ENCODE data around the gene CTPS2. TPM values are rescaled to one million over a fixed set of nuclear protein-coding genes. Genes with fewer than 3 reads are reported as not detected.
A peak's percentile ranks its signal among the peaks of the same experiment; 100 is the strongest.
"Not testable (repeated sequence)": the region's sequence is repeated elsewhere in the genome, so short reads cannot be mapped to it uniquely, and the experiment has no call there.

CTPS2 gene
- total RNA-seq, 4 donors from 2014 or later, result 15.9 to 25.0 (median 19.3) TPM

DNA sequence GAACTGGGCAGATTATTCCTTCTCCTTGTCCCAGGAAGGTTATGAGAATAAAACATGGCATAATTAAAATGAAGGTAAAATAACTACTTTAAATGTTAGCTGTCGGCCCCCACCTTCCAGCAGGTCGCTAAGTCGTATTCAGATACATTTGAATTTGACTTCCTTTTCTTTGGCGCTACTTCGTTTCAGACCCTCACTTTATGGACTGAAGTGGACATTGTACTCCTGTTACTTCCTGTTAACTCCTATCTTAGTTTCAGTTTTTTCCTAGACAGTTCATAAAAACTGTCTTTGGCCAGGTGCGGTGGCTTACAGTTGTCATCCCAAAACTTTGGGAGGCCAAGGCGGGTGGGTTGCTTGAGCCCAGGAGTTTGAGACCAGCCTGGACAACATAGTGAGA lies 12.6 kb upstream of the CTPS2 start:
- TF ChIP-seq POLR2A (IDR thresholded peaks at IDR 0.05), result no peak
- TF ChIP-seq, protein P1, sequence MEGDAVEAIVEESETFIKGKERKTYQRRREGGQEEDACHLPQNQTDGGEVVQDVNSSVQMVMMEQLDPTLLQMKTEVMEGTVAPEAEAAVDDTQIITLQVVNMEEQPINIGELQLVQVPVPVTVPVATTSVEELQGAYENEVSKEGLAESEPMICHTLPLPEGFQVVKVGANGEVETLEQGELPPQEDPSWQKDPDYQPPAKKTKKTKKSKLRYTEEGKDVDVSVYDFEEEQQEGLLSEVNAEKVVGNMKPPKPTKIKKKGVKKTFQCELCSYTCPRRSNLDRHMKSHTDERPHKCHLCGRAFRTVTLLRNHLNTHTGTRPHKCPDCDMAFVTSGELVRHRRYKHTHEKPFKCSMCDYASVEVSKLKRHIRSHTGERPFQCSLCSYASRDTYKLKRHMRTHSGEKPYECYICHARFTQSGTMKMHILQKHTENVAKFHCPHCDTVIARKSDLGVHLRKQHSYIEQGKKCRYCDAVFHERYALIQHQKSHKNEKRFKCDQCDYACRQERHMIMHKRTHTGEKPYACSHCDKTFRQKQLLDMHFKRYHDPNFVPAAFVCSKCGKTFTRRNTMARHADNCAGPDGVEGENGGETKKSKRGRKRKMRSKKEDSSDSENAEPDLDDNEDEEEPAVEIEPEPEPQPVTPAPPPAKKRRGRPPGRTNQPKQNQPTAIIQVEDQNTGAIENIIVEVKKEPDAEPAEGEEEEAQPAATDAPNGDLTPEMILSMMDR (IDR thresholded peaks at IDR 0.05), result no peak
- DNase-seq, result no peak
- no peaks in the 10 kb centered on the region for H3K27me3 ChIP-seq
- H3K9me3 ChIP-seq, result no peaks in the 10 kb centered on the region
- H3K4me3 ChIP-seq (replicated peaks in 1 of 3), result no peak overlapping the region
- H3K27ac ChIP-seq, result no peak overlapping the region
- 91 to 94% methylated on average over 7 of the region's 7 CpGs for WGBS, 2 donors
- intact Hi-C loops (cut with DNase I), result no loop called here
- no peaks in the 10 kb centered on the region for H3K36me3 ChIP-seq
- peaks cover 9 to 12% of the 10 kb centered on the region in 2 donors for H3K4me1 ChIP-seq

DNA sequence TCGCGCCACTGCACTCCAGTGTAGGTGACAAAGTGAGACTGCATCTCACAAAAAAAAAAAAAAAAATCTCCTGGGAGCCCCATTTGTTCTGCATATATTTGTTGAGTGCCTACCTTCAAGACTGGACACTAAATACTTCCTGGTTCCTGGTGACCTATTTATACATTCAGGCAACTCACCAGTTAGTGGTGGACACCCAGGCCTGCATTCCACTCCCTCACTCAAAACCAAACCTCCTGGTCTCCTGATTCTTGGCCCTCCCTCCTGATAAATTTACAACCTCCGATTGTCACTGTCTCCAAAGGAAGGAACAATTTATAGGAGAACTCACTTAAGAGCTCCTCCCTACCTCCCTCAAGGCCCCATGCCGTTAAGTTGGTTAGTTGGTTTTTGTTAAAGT lies 10.0 kb upstream of the CTPS2 start:
- no peak overlapping the region for H3K4me3 ChIP-seq (replicated peaks in 1 of 3)
- H3K4me1 ChIP-seq, result peaks cover 9 to 12% of the 10 kb centered on the region in 2 donors
- no peak for TF ChIP-seq POLR2A (IDR thresholded peaks at IDR 0.05)
- TF ChIP-seq, protein P1 (IDR thresholded peaks at IDR 0.05), result no peak
- no peaks in the 10 kb centered on the region for H3K36me3 ChIP-seq
- no peak overlapping the region for H3K27ac ChIP-seq
- DNase-seq, result no peak
- intact Hi-C loops (cut with DNase I), result no loop called here
- 91 to 94% methylated on average over 4 of the region's 4 CpGs for WGBS, 2 donors
- H3K9me3 ChIP-seq, result no peaks in the 10 kb centered on the region
- no peaks in the 10 kb centered on the region for H3K27me3 ChIP-seq

DNA sequence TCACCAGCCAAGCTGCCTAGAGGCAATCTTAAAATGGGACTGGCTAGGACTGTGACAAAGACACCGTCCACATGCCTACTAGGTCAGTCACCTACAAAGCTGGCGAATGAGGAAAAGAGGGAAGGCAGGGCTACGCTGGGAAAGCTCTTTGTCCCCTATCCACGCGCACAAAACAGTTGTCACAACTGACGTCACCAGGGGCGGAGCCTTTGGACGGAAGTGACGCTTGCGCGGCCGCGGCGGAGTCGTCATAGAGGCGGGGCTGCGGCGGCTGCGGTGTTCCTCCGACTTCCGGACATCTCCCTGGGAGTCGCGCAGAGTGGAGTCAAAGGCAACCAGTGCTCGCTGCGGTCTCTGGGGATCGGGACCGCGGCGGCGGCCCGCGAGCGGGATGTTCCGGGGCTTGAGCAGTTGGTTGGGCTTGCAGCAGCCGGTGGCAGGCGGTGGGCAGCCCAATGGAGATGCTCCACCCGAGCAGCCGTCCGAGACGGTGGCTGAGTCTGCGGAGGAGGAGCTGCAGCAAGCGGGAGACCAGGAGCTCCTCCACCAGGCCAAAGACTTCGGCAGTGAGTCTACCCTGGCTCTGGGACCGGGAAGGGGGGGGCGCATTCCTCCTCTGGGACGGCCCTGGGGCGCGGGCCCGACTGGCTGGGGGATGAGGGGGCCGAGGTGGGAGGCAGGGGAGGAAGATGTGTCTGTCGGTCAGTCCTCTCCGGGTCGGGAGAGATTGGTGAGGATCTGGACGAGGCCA lies 7.0 kb upstream of the CTPS2 start, which contains the start of gene SYAP1:
Gene SYAP1, plus strand, starts transcription at position 279 of the 751 bp plus-strand sequence. Its CDS starts 113 bp downstream, at position 392.
- H3K27ac ChIP-seq, result peak within 1 kb of the TSS; percentile 78 to 93 (median 84)
- no peaks in the 10 kb centered on the region for H3K27me3 ChIP-seq
- peak within 1 kb of the TSS; percentile 41 to 66 (median 53) for H3K4me3 ChIP-seq (replicated peaks in 1 of 3)
- WGBS, 2 donors, result 3 to 5% methylated on average over 4 to 10 of the region's 54 CpGs
- peaks cover 9 to 12% of the 10 kb centered on the region in 2 donors for H3K4me1 ChIP-seq
- DNase-seq, result peak; percentile 90 to 91
- intact Hi-C loops (cut with DNase I), result loop anchor here (10.0 kb wide), 1 partner anchor 65 kb away; the partner anchor contains the start of gene TXLNG
- H3K9me3 ChIP-seq, result no peaks in the 10 kb centered on the region
- no peaks in the 10 kb centered on the region for H3K36me3 ChIP-seq
- peak; percentile 7 to 97 for TF ChIP-seq POLR2A (IDR thresholded peaks at IDR 0.05)
- TF ChIP-seq, protein P1 (IDR thresholded peaks at IDR 0.05), result no peak

DNA sequence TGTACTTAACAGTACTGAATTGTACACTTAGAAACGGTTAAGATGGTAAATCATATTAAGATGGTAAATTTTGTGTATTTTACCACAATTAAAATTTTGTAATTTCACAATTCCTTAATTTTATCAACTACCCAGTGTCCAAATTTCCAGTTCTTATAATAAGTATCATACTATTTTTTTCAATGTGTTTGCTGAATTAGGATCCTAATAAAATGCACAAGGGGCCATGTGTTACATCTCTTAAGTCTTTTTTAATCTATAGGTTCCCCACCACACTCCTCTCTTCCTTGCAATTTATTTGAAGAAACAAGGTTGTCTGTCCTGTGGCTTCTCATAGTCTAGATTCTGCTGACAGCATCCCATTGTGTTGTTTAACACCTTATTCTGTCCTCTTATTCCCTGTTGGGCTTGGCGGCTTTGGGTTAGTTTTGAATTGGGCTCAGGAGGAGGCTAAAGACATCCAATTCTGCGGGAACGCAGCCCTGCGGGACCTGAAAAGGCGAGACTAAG lies 6.4 kb upstream of the CTPS2 start:
- Histone ChIP-seq H3K36me3 (no peaks in the 10 kb centered on the region), H3K27me3 (no peaks in the 10 kb centered on the region), H3K27ac (peak overlapping the region; percentile 78 to 93 (median 84)), H3K9me3 (no peaks in the 10 kb centered on the region), H3K4me1 (peaks cover 9 to 12% of the 10 kb centered on the region in 2 donors), H3K4me3 (replicated peaks in 1 of 3) (peak overlapping the region in 2 of 3 donors; percentile 15 to 66)
- 11 to 23% methylated on average over 4 to 6 of the region's 6 CpGs for WGBS, 2 donors
- TF ChIP-seq, protein P1 (IDR thresholded peaks at IDR 0.05), result no peak
- TF ChIP-seq POLR2A (IDR thresholded peaks at IDR 0.05), result no peak
- intact Hi-C loops (cut with DNase I), result loop anchor here (10.0 kb wide), 1 partner anchor 66 kb away; the partner anchor contains the start of gene TXLNG
- DNase-seq, result no peak

DNA sequence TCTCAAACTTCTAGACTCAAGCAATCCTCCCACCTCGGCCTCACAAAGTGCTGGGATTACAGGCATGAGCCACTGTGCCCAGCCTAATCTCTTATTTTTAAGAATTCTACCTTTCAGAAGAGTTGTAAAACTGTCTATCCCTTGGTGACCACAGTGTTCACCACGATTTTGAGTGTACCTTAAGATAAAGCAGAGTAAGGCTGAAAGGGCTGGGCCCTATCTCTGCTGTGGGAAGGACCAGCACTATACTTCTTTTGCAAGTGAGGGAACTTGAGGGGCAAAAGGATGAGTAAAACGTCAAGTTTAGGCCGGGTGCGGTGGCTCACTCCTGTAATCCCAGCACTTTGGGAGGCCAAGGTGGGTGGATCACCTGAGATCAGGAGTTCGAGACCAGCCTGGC lies 4.0 kb upstream of the CTPS2 start:
- not testable (repeated sequence) for DNase-seq; H3K4me3 ChIP-seq (replicated peaks in 1 of 3); H3K27ac ChIP-seq; H3K27me3 ChIP-seq; H3K36me3 ChIP-seq; H3K9me3 ChIP-seq
- WGBS, 2 donors, result 83 to 89% methylated on average over 6 of the region's 6 CpGs
- H3K4me1 ChIP-seq, result peaks cover 9 to 12% of the 10 kb centered on the region in 2 donors
- intact Hi-C loops (cut with DNase I), result loop anchor here (10.0 kb wide), 1 partner anchor 68 kb away; the partner anchor contains the start of gene TXLNG

DNA sequence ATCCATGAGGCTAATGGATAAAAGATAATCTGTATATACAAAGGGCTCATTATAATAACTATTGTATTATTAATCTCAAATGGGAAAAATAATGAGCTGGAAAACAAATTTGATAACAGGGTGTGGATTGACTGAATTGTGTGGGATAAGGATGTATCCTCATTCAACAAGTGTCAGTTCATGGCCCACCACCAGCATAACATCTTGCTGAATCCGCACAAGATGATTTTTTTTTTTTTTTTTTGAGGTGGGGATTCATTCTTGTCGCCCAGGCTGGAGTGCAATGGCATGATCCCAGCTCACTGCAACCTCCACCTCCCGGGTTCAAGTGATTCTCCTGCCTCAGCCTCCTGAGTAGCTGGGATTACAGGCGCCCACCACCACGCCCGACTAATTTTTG lies 3.2 kb upstream of the CTPS2 start:
- H3K4me1 ChIP-seq; H3K4me3 ChIP-seq (replicated peaks in 1 of 3); H3K9me3 ChIP-seq; H3K36me3 ChIP-seq; DNase-seq; H3K27me3 ChIP-seq; H3K27ac ChIP-seq: not testable (repeated sequence)
- 91 to 94% methylated on average over 6 of the region's 6 CpGs for WGBS, 2 donors
- intact Hi-C loops (cut with DNase I), result loop anchor here (10.0 kb wide), 1 partner anchor 69 kb away; the partner anchor contains the start of gene TXLNG

All from thyroid gland (tissue), 4 donors.